Activated T-helper 17 cell treated with anti-CD3 and anti-CD28 coated beads, Interleukin-2, amount 50 U/mL, for 72 hours (primary cell): ENCODE data around the gene CNTFR. TPM values are rescaled to one million over a fixed set of nuclear protein-coding genes. Genes with fewer than 3 reads are reported as not detected.

Source experiments
- ATAC-seq: fragments of 150-1000 bp; cut with Tn5 transposase; replicated peaks from 2 replicates; pipeline ENCODE4 v1.10.0; 2021; ENCODE audit warnings: mild to moderate bottlenecking, moderate library complexity
- H3K27ac Mint-ChIP-seq: one replicate; pipeline ENCODE4 v1.8.0; 2022; ENCODE audit warnings: mixed read lengths
- H3K27me3 Mint-ChIP-seq: one replicate; pipeline ENCODE4 v1.8.0; 2022; ENCODE audit warnings: mixed read lengths
- H3K36me3 Mint-ChIP-seq: one replicate; pipeline ENCODE4 v1.8.0; 2022; ENCODE audit warnings: low read depth, mild to moderate bottlenecking, mixed read lengths
- H3K4me1 Mint-ChIP-seq: one replicate; pipeline ENCODE4 v1.8.0; 2022; ENCODE audit warnings: mixed read lengths
- H3K4me3 Mint-ChIP-seq: one replicate; pipeline ENCODE4 v1.8.0; 2022; ENCODE audit warnings: mild to moderate bottlenecking, mixed read lengths
- H3K9me3 Mint-ChIP-seq: one replicate; pipeline ENCODE4 v1.8.0; 2022; ENCODE audit warnings: mixed read lengths
- total RNA-seq, 2 donors: library from RNA; stranded (reverse); gene quantifications; one replicate each; pipeline ENCODE4 v1.2.3, GENCODE V29; 2022

Gene CNTFR
- total RNA-seq, 2 donors from 2014 or later, result not detected

DNA sequence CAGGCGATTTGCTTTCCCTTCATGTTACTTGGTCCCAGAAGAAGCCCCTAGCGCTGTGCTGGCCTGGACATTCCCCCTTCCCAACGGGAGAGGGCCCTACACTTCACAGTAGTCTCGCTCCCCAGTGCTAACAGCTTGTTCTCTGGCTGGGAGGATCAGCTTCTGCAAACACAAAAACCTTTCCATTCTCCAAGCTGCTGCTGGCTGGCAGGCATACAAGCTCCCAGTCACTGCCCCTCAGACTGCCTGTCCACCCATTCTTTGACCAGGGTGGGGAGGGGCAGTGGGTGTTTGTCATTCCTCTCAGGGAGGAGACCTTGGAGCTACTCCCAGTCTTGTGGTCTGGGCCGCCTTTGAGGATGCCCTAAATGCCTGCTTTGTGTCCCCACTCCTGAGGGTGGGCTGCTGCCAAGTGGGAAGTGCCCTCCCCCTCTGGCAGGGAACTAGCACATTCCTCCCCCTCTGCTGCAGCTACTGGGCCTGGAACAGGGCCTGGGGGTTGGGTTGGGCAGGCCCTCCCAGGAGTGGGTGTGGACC lies 87.6 kb downstream of the CNTFR start:
- Mint-ChIP-seq H3K9me3 (no peaks in the 10 kb centered on the region), H3K27me3 (peaks cover 16% of the 10 kb centered on the region), H3K4me1 (peaks cover 15% of the 10 kb centered on the region)

More for the DNA sequence above, 87.6 kb downstream of the CNTFR start:
- no peaks in the 10 kb centered on the region for H3K36me3 Mint-ChIP-seq
- no peak overlapping the region for H3K4me3 Mint-ChIP-seq
- ATAC-seq, result no peak
- H3K27ac Mint-ChIP-seq, result no peak overlapping the region

Other genes starting within 250 kb of the CNTFR start
- 1 to 10 TPM; 1.6 to 3.5 TPM for gene MYORG, start 212.8 kb downstream of the CNTFR start, total RNA-seq
- 10 to 100 TPM; 12.5 to 12.9 TPM for gene FAM219A, start 131.2 kb downstream of the CNTFR start, total RNA-seq
- not detected for gene DNAI1, start 130.9 kb downstream of the CNTFR start, total RNA-seq
- gene ENHO, start 66.7 kb downstream of the CNTFR start, total RNA-seq, result not detected
- gene RPP25L, start 22.4 kb upstream of the CNTFR start, total RNA-seq, result 10 to 100 TPM; 21.3 to 25.8 TPM
- gene DCTN3, start 30.8 kb upstream of the CNTFR start, total RNA-seq, result 10 to 100 TPM; 78.4 to 96.4 TPM
- gene ARID3C, start 39.3 kb upstream of the CNTFR start, total RNA-seq, result under 1 TPM; 0.17 to 0.42 TPM
- gene SIGMAR1, start 48.1 kb upstream of the CNTFR start, total RNA-seq, result 10 to 100 TPM; 42.6 to 75.3 TPM
- gene GALT, start 57.0 kb upstream of the CNTFR start, total RNA-seq, result 10 to 100 TPM; 48.3 to 66.7 TPM
- gene IL11RA, start 62.5 kb upstream of the CNTFR start, total RNA-seq, result 10 to 100 TPM; 30.4 to 48.9 TPM
- 1 to 10 TPM in 1 of 2 donors, under 1 TPM in 1; 0.78 to 1.6 TPM for gene CCL27, start 72.9 kb upstream of the CNTFR start, total RNA-seq
- gene CCL19, start 101.6 kb upstream of the CNTFR start, total RNA-seq, result not detected
- gene CCL21, start 120.4 kb upstream of the CNTFR start, total RNA-seq, result not detected